ENCODE results near the gene FCSK. TPM values are rescaled to one million over a fixed set of nuclear protein-coding genes. Genes with fewer than 3 reads are reported as not detected.
A peak's percentile ranks its signal among the peaks of the same experiment; 100 is the strongest.
"Not testable (repeated sequence)": the region's sequence is repeated elsewhere in the genome, so short reads cannot be mapped to it uniquely, and the experiment has no call there.

The FCSK gene
- total RNA-seq, 1 donor from 2014 or later = 21.8 TPM

- no peak for DNase-seq (ENCODE audit: low read depth)
- peak; percentile 6 for TF ChIP-seq CTCF (conservative IDR thresholded peaks at IDR 0.05; ENCODE audit: low read depth, low read length)
- peak within 1 kb of the TSS; percentile 70 for H3K4me3 ChIP-seq (ENCODE audit: low read depth, low read length)
These were observed 15.2 kb upstream of the FCSK start, which contains the start of gene ST3GAL2 for GRCh38 chr16:70438969-70439862. Gene ST3GAL2 (minus strand): TSS chr16:70439100. CDS start chr16:70398530, 40,570 bp downstream.

GRCh38 chr16:70440009-70440692 is 14.2 kb upstream of the FCSK start:
- no peak for DNase-seq (ENCODE audit: low read depth)
- no peak for TF ChIP-seq CTCF (conservative IDR thresholded peaks at IDR 0.05; ENCODE audit: low read depth, low read length)
- H3K4me3 ChIP-seq (ENCODE audit: low read depth, low read length) = peak overlapping the region; percentile 70

DNA sequence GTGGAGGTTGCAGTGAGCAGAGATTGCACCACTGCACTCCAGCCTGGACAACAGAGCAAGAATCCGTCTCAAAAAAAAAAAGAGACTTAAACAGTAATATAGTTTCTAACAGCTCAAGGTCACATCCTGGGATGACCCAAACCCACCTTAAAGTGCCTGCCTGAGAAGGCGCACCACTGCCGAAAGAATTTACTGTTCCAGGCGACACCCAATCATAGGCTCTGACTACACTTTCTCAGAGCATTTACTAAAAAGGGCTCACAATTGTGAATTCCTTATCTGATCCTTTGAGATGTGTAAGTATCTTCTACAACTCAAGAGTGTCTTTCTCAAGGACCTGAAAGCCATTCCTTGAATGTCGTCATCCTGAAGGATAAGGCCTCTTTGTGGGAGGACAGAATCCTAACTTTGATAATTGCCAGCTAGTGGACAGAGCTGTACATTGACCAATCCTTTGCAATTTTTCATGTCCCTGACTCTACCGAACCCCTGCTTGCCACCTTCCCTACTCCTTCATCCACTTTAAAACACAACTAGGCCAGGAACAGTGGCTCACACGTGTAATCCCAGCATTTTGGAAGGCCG is 12.9 kb upstream of the FCSK start:
- DNase-seq (ENCODE audit: low read depth) = no peak
- no peak for TF ChIP-seq CTCF (conservative IDR thresholded peaks at IDR 0.05; ENCODE audit: low read depth, low read length)
- no peak overlapping the region for H3K4me3 ChIP-seq (ENCODE audit: low read depth, low read length)

DNA sequence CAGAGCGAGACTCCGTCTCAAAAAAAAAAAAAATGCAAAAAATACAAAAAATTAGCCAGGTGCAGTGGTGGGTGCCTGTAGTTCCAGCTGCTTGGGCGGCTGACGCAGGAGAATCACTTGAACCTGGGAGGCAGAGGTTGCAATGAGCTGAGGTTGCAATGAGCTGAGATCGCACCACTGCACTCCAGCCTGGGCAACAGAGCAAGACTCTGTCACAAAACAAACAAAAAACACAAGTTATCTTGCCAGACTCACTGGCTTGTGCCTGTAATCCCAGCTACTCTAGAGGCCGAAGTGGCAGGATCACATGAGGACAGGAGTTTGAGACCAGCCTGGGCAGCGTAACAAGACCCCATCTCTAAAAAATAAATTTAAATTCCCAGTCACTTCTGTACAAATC is 12.1 kb upstream of the FCSK start:
- TF ChIP-seq CTCF (conservative IDR thresholded peaks at IDR 0.05; ENCODE audit: low read depth, low read length) = no peak
- no peak overlapping the region for H3K4me3 ChIP-seq (ENCODE audit: low read depth, low read length)
- DNase-seq (ENCODE audit: low read depth) = no peak

DNA sequence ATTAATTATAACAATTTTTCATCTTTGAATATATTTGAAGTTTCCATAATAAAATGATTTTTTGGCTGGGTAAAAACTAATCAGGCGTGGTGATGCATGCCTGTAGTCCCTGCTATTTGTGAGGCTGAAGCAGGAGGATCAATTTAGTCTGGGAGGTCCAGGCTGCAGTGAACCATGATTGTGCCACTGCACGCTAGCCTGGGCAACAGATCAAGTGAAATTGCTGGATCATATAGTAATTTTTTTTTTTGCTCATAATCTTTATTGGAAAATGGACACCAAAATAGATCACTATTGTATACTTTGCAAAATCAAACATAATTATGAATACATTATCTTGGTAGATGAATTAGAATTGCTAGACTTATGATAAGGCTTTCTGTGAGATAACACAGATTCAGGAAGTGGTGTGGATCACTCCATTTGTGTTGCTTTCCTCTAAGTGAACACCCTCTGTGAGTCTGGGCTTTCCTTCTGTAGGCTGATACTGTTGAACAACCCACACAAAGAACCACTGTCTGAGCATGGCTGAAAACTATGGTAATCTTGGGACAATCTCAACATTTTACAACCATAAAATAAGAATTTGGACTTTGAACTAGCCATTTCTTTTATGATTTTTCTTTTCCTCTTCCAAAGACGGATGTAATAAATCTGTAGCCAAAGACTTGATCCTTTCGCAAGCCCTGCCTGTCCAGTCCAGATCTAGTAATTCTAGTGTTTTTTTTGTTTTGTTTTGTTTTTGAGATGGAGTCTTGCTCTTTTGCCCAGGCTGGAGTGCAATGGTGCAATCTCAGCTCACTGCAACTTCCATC is 9.9 kb upstream of the FCSK start:
- no peak for DNase-seq (ENCODE audit: low read depth)
- no peak overlapping the region for H3K4me3 ChIP-seq (ENCODE audit: low read depth, low read length)
- TF ChIP-seq CTCF (conservative IDR thresholded peaks at IDR 0.05; ENCODE audit: low read depth, low read length) = no peak

DNA sequence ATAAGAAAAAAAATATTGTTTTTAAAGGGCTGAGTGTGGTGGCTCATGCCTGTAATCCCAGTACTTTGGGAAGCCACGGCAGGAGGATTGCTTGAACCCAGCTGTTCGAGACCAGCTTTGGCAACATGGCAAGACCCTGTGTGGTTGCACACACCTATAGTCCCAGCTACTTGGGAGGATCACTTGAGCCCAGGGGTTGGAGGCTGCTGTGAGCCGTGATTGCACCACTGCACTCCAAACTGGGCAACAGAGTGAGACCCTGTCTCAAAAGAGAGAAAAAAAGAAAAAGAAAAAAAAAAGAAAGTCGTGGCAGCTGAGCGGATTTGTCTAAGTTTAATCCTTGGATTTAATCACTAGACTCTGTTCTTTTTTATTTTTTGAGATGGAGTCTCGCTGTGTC is 6.3 kb upstream of the FCSK start:
- TF ChIP-seq CTCF (conservative IDR thresholded peaks at IDR 0.05; ENCODE audit: low read depth, low read length) = no peak
- H3K4me3 ChIP-seq (ENCODE audit: low read depth, low read length) = no peak overlapping the region
- DNase-seq (ENCODE audit: low read depth) = no peak

DNA sequence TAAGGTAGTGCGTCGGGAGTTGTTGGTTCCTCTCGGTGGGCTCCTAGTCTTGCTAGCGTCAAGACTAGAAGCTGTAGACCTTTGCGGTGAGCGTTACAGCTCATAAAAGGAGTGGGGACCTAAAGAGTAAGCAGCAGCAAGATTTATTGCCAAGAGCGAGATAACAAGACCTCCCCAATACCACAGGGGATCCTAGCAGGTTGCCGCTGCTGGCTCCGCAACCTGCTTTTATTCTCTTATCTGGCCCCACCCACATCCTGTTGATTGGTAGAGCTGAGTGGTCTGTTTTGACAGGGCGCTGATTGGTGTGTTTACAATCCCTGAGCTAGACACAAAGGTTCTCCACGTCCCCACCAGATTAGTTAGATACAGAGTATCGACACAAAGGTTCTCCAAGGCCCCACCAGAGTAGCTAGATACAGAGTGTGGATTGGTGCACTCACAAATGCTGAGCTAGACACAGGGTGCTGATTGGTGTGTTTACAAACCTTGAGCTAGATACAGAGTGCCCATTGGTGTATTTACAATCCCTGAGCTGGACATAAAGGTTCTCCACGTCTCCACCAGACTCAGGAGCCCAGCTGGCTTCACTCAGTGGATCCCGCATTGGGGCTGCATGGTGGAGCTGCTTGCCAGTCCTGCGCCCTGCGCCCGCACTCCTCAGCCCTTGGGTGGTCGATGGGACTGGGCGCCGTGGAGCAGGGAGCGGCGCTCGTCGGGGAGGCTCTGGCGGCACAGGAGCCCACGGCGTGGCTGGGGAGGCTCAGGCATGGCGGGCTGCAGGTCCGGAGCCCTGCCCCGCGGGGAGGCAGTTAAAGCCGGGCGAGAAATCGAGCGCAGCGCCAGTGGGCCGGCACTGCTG is 4.0 kb upstream of the FCSK start:
- not testable (repeated sequence) for DNase-seq (ENCODE audit: low read depth); H3K4me3 ChIP-seq (ENCODE audit: low read depth, low read length)

GRCh38 chr16:70451004-70451340 is 3.4 kb upstream of the FCSK start:
- H3K4me3 ChIP-seq (ENCODE audit: low read depth, low read length); DNase-seq (ENCODE audit: low read depth): not testable (repeated sequence)

Data from epithelial cell of proximal tubule (primary cell).